GM04504 (cell line): Measurements from ENCODE around the gene KRT28.

Experiments used
- DNase-seq: peaks from one replicate; pipeline ENCODE4 v3.0.0-alpha.2; 2012; ENCODE audit warnings: low read depth

KRT28 gene, protein sequence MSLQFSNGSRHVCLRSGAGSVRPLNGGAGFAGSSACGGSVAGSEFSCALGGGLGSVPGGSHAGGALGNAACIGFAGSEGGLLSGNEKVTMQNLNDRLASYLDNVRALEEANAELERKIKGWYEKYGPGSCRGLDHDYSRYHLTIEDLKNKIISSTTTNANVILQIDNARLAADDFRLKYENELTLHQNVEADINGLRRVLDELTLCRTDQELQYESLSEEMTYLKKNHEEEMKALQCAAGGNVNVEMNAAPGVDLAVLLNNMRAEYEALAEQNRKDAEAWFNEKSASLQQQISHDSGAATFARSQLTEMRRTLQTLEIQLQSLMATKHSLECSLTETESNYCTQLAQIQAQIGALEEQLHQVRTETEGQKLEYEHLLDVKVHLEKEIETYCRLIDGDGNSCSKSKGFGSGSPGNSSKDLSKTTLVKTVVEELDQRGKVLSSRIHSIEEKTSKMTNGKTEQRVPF

DNA sequence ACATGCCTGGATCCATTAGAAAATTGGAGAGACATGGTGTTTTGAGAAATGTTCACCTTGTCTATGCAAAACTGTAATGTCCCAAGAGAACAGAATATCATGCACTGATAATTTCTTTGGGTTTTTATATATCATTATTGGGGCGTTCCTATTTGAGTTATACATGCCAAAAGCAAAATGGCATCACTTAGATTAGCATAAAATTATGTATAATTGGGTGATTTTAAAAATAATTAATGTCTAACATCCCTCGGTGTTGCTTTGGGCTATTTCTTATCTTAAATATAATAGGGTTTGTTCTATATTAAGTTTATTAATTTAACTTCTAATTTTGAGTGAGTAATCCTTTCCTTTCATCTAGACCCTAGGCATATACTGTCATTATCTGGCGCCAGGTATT lies at the start of gene KRT28:
TSS of gene KRT28 (minus strand) at position 101 of the 400 bp plus-strand sequence. CDS start at position 35, 66 bp downstream.
- no peak for DNase-seq

DNA sequence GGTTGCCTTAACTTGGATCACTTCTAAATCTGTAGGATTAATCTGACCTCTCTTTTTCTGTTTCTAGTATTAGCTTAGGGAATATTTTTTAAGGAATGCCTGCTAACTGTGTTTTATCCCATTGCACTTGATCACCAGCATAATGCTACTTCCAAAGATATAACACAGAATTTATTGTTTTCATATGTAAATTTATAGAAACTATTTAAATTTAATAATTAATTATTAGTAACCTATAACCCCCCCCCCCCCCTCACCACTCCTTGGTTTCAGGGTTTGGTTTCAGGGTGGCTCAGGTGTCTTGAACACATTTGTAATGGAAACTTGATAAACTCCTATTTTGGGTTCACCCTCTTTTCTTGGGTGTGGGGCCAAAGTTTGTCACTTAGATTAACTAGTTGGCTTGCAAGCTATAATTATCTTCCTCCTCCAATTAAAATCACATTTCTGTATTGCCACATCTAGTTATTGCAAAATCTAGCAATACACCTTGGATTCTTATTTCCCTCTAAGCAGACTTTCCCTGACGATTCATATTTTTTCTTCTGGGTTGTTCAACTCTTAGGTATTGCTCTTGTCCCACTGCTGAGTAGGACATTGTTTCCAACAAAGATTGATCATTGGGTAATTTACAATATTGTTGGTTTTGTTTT lies 49.0 kb upstream of the KRT28 start:
- DNase-seq = no peak

DNA sequence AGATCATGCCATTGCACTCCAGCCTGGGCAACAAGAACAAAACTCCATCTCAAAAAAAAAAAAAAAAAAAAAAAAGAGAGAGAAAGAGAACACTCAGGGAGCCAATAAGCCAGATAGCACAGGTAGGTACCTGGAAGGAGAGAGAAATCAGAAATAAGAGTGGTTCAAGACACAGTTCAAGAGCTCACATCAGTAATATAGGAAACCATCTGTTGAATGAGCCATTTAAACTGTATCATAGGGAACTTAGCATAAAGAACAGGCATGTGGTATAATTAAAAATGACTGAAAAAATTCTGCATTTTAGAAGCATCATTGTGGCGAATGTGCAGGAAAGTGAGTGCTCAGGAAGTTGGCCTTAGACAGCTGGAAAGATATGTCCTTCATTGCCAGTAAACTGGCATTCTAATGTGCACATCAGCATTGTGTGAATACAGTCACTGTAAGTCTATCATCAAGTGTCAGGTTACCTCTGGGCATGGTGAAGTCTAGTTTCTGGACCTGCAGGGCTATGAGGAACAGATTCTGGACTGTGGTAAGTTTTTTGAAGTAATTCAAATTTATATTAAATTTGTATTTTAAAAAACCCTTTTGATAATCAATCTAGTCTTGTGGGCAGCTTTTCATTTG lies 46.9 kb upstream of the KRT28 start:
- DNase-seq = no peak

DNA sequence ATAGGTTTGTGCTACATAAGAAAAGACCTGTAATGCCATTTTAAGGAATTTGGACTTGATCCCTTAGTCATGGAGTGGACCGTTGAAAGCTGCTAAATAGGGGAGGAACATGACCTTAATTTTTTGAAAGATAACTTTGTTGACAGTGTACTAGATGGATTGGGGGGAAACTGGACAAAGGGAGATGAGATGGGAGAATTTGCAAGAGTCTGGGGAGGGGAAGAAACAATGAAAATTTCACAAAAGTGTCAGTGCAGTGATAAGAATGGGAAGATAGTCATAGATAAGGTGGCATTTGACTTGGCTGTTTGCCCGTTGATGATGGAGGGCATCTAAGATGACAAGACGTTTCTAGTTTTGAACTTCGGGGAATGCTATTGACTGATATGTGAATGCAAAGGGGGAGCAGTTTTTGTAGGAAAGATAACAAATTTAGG lies 44.9 kb upstream of the KRT28 start:
- DNase-seq = no peak

DNA sequence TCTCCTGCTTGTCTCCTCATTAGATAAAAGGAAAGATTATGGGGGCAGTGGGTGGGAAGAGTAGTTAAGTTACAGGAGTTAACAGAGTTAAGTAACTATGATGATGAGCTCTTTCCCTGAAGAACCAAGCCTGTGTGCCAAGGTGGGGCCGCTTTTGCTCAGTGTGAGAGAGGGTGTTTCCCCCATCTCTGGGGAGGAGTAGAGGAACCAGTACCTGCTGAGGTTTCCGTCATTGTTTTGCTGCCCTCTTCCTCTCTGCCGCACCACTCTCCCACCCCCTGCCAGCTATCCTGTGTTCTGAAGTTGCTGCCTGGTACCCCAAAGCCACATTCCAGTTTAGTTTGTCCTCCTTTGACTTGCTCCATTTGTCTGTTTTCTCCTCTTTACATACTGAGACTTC lies 43.5 kb upstream of the KRT28 start:
- DNase-seq = no peak

DNA sequence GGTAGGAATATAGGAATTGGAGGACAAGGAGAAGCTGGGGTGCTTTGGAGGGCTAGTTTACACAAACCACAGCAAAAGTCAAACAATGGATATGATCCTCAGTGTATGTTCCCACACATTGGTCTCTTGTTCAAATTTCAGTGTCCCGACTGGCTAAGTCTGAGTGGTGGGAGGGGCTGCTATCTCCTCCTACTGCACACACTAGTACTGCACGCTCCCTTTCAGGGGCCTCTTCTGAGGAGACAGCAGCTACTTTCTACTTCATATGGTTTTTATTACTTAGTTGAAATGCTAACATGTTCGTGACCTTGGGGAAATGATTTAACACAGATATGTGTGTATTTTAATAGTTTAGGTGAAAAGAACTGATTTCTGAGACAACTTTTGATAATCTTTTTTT lies 41.5 kb upstream of the KRT28 start:
- DNase-seq = no peak

DNA sequence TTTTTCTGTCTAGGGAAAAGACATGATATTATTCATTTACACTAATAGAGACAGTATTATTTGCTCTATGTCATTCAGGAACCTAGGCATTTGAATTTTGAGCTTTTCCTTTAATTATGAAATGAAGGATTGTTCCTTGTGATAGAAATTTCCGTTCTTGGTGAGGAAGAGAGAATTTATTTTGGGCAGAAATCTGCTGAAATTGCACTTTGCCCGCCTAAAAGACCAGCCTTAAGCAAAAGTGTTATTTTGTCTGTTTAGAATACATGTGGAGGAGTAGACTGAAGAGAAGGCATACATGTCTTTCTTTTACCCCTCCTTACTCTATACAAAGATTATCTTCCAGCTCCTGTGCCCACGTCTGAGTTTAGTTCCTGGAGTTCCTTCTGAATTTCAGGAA lies 39.4 kb upstream of the KRT28 start:
- no peak for DNase-seq

DNA sequence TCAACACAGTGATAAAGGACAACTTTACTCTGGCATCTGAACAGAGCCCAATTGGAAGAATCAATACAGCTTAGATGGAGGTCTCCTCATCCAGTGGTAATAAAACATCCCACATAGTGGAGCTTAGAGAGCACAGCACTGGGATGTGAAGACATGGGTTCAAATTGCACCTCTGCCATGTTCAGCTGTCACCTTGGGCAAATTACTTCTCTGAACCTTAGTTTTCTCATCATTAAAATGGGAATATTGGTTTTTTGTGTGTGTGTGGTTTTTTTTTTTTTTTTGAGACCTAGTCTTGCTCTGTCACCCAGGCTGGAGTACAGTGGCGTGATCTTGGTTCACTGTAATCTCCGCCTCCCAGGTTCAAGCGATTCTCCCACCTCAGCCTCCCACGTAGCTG lies 36.3 kb upstream of the KRT28 start:
- DNase-seq = no peak

DNA sequence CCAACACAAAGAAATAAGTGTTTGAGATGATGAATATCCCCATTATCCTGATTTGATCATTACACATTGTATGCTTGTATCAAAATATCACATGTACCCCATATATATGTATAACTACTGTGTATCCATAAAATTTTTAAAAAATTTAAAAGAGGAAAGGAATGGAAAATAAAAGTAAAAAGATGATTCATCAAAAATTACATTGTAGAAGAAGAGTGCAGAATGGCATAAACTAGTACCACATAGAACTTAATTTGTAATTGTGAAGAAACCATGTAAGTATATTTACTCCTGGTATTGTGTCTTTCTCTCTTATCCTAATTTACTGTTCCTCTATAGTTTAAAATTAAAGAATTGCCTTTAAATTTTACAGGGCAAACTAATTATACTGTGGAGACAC lies 34.1 kb upstream of the KRT28 start:
- DNase-seq = no peak

DNA sequence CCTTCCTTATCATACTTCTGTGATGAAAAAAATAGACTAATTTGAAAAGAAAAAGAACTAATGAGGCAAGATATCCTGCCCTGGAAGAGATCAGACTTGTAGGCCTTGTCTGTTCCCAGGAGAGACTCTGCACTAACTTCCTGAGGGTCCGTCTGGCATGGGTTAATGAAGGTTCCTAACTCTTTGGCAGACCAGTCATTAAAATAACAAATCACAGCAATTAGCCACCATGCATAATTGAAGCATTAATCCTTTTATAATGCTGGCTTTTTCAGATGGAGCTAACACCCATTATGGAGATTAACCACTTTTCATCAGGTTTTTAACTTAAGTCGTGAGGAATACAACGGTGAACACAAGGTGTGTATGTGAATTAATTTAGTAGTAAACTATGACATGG lies 33.1 kb upstream of the KRT28 start:
- no peak for DNase-seq

DNA sequence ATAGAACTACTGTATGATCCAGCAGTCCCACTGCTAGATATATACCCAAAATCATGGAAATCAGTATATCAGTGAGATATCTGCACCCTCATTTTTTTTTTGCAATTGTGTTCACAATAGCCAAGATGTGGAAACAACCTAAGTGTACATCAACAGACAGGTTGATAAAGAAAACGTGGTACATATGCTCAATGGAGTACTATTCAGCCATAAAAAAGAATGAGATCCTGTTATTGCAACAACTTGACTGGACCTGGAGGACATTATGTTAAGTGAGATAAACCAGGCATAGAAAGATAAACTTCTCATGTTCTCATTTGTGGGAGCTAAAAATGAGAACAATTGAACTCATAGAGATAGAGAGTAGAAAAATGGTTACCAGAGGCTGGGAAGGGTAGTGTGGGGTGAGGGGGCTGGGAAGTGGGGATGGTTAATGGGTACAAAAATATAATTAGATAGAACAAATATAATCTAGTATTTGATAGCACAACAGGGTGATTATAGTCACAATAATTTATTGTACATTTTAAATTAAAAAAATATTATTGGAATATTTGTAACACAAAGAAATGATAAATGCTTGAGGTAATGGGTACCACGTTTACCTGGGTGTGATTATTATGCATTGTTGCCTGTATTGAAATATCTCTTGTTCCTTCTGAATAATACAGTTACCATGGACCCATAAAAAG lies 30.5 kb upstream of the KRT28 start:
- DNase-seq = no peak

DNA sequence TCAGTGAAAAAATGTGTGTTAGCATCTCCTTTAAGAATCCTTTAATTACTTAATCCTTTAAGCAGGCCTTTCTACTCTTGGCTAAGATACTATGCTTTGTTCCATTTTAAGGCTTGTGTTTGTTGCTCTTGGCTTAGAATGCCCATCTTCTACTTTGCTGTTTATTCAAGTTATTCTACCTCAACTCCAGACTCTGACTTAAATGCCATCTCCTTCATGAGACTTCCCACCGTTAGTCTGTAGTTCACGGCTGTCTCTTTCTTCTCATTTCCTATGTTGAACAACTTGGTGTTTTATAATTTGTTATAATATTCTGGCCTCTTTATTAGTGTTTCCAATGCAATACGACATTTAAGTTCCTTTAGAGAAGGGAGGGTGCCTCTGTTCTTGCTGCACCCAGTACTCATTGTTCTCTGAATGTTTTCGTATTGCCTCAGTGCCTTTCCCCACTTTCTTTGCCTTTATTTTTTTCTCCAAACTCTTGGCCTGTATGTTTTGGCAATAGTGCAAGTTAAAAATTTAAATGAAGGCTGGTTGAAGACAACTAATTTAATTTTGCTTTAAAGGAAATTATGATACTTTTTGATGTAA lies 28.8 kb upstream of the KRT28 start:
- DNase-seq = no peak

DNA sequence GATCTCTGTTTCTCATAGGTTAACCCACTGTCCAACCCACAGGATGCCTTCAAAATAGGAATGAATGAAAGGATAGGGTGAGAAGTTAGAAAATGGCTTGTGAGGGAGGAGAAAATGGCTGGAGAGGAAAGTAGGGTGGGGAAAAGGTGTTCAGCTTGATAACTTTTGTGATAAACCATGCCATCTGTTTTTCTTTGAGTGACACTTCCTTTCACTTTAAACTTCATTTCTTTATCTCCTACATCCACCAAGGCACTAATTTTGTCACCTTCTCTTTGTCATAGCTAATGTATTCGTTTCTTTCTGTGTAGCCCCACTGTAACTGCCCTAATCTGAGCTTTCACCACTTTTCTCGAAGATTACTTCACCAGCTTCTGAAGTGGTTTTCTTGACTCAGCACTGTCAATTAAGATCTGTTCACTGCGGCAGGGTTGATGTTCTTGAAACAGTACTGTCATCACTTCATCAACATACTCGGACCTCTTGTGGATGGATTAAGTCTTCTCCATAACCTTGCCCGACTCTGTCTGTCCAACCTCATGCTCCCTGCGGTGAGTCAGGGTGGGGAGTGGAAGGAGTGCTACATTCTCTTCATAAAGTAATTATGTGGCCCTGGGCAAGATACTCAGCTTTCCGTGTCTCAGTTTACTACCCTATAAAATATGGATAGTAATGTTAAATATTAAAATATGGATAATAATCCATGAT lies 28.1 kb upstream of the KRT28 start:
- DNase-seq = no peak

DNA sequence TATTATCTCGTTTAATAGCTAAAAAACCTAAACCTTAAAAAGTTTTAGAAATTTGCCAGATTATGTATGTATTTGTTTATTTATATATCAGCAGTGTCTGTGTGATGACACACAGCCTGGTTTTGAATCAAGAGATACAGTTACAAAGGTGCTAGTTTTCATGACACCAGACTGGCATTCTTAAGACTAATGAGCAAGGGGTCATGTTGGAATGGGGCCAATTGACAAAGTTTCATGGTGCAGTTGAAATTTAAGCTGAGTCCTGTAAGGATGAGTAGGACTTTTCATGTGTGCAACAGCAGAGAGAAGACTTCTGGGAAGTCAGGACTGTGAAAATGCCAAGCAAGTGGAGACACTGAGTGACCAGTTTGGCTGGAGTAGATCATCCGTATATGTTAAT lies 25.8 kb upstream of the KRT28 start:
- no peak for DNase-seq

DNA sequence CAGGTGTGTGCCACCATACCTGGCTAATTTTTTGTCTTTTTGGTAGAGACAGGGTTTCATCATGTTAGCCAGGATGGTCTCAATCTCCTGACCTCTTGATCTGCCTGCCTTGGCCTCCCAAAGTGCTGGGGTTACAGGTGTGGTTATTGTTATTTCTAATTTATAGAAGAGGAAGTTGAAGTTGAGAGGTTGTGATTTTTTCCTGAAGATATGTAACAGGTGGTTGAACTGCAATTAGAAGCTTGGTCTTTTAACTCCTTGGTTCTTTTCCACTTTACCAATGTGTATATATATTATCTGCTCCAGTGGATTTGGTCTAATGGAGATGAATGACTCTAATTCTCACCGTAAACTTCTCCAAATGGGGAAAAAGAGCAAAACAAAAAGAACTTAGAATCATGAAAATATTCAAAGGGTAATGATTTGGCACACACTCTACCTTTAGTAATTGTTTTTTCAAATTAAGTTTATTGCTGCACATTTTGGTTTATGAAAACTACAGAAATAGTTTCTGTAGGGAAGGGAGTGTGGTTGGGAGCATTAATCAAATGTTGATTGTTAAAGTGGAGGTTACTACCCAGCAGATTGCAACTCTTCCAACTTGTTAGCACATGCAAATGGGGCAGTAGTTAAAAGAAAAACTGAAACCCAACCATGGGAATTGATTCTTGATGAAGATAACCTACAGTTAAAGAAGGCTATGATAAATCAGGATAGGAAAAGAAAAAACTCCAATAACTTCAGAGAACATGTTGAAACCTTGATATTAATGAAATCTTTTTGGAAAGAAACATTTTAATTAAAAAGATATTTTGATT lies 24.5 kb upstream of the KRT28 start:
- no peak for DNase-seq

DNA sequence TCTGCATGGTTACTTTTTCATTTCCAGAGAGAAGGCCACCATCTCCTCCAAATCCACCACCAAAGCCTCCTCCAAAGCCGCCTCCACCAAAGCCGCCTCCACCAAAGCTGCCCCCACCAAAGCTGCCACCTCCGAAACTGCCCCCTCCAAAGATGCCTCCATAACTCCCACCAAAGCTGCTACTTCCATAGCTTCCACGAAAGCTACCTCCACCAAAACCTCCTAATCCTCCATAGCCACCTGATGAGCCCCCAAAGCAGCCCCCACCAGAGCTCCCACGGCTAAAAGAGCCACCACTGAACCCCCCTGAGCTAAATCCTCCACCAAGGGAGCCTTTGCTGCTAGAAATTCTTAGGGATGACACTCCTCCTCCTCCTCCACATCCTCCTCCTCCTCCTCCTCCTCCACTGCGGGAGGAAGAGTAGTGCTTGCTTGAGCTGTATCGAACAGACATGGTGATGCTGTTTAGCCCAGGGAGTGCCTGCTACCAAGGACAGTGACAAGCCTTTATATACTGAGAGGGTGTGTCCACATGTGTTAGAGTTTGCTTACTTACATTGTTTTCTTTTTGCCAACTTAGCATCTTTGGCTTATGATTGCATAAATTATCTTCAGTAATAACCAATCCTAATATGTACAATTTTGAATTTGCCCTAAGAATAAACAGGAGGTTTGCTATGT lies 22.5 kb upstream of the KRT28 start, which contains the start of gene KRT10:
TSS of gene KRT10 (minus strand) at position 483 of the 681 bp plus-strand sequence. CDS start at position 454, 29 bp downstream.
- DNase-seq = no peak

DNA sequence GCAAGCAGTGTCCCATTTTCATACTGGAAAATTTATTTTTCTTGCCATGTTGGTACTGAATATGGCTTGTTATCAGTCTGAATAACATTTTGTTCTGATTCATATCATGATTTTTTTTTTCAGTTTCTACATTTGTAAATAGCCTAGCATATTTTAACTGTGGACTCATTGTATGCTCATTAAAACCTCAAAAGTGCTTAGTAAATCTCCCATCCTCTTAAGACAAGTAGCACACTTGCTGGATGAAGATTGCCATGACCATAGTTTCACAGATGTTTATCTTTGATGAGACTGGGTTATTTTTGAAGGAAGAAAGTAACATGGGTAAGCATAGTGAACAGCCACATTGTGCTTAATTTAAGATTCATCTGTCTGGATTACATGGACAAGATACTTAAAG lies 21.8 kb upstream of the KRT28 start:
- no peak for DNase-seq

DNA sequence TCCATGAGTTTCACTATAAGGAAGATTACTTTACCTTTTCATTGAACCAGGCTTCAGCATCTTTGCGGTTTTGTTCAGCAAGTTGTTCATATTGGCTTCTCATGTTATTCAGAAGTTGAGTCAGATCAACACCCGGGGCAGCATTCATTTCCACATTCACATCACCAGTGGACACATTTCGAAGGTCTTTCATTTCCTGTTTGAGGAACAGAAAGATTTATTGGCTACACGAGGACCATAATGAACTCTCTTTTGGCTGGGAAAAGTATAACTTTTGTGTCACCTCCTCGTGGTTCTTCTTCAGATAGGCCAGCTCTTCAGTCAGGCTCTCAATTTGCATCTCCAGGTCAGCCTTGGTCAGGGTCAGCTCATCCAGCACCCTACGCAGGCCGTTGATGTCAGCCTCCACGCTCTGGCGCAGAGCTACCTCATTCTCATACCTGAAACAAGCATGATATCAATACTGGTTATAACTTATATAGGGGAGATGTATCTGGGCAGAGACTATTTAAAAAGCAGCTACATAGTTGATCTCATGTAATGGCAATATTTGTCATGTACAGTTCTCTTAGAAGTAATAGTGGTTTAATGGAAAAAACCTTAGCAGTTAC lies 20.6 kb upstream of the KRT28 start:
- DNase-seq = no peak

DNA sequence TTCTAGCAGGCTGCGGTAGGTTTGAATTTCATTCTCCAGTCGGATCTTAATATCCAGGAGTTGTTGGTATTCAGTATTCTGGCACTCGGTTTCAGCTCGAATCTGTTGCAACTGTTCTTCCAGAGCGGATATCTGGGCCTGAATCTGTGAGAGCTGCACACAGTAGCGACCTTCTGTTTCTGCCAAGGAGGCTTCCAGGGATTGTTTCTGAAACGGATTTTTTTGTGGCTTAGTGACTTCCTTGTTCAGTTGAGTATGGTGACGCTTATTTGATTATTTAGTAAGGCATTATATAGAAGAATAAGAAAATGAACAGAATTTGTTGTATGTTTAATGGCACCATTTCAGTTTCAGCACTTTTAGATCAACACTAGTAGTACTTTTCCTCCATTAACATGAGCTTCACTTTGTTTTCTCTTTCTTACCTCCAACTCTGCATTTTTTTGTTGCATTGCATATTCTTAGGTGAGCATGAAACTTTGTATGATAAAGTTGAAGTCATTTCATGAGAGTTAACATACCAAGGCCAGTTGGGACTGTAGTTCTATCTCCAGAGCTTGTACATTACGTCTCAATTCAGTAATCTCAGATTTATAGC lies 19.9 kb upstream of the KRT28 start:
- no peak for DNase-seq
